ENCODE measurements around the gene COMMD1. TPM values are rescaled to one million over a fixed set of nuclear protein-coding genes. Genes with fewer than 3 reads are reported as not detected.

COMMD1 gene
- polyA plus RNA-seq, 1 experiment = 44.6 TPM

DNA sequence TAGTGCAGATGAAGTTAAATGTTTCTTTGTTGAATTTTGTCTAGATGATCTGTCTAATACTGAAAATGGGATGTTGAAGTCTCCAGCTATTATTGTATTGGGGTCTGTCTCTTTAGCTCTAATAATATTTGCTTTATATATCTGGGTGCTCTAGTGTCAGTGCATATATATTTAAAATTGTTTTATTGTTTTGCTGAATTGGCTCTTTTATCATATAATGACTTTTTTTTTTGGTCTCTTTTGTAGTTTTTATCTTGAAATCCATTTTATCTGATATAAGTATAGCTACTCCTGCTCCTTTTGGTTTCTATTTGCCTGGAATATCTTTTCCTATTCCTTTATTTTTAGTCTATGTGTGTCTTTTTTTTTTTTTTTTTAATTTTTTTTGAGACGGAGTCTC lies 79.2 kb downstream of the COMMD1 start:
- Histone ChIP-seq H3K27me3 (ENCODE audit: control insufficient read depth, insufficient read depth, low read length) (no peaks in the 10 kb centered on the region), H3K36me3 (ENCODE audit: control insufficient read depth, insufficient read depth, low read length) (no peaks in the 10 kb centered on the region), H3K4me3 (ENCODE audit: low read depth, low read length) (no peak overlapping the region)
- CTCF ChIA-PET = interaction anchor here (0.6 kb wide), 1 partner anchor 846 kb away, joined by 4 read pairs; no protein-coding TSS in a partner anchor
- POLR2A ChIA-PET = no interaction called here
- TF ChIP-seq, protein P1, sequence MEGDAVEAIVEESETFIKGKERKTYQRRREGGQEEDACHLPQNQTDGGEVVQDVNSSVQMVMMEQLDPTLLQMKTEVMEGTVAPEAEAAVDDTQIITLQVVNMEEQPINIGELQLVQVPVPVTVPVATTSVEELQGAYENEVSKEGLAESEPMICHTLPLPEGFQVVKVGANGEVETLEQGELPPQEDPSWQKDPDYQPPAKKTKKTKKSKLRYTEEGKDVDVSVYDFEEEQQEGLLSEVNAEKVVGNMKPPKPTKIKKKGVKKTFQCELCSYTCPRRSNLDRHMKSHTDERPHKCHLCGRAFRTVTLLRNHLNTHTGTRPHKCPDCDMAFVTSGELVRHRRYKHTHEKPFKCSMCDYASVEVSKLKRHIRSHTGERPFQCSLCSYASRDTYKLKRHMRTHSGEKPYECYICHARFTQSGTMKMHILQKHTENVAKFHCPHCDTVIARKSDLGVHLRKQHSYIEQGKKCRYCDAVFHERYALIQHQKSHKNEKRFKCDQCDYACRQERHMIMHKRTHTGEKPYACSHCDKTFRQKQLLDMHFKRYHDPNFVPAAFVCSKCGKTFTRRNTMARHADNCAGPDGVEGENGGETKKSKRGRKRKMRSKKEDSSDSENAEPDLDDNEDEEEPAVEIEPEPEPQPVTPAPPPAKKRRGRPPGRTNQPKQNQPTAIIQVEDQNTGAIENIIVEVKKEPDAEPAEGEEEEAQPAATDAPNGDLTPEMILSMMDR (IDR thresholded peaks at IDR 0.05; ENCODE audit: insufficient read depth, low read depth, low read length) = no peak
- no peak for DNase-seq (ENCODE audit: low read depth)

DNA sequence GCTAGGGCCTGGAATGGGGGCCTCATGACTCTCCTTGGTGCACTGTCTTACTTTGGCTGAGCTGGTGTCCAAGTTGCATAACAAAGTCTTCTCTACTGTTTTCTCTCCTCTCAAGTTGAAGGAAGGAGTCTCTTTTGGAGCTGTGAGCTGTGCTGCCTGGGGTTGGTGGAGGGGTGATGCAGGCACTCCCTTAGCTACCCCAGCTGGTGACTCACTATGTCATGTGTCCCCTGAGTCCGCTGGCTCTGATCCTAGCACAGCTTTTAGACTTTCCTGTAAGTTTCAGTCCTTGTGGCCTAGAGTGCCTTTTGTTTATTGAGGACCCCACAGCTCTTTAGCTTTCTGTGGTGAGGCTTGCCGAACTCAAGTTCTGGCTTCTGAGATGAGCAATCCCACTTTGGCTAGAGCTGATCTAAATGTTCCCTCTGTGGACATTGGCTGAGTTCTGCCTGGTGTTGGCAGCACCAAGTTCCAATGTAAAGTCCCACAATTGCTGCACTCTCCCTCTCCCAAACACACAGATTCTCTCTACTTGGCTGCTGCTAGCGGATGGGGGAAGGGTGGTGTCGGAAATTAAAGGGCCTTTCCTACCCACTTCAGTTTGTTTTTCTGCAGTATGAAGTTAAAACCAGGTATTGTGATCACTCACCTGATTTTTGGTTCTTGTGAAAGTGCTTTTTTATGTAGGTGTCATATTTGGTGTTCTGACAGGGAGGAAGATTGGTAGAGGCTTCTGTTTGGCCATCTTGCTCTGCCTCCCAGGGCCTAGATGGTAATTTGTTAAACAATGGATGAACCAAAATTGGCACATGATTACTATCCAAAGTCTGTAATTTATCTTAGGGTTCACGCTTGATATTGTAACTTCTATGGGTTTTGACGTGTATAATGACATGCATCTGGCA lies 83.2 kb downstream of the COMMD1 start:
- no peak for DNase-seq (ENCODE audit: low read depth)
- H3K36me3 ChIP-seq (ENCODE audit: control insufficient read depth, insufficient read depth, low read length) = no peaks in the 10 kb centered on the region
- no peaks in the 10 kb centered on the region for H3K27me3 ChIP-seq (ENCODE audit: control insufficient read depth, insufficient read depth, low read length)
- POLR2A ChIA-PET = no interaction called here
- H3K4me3 ChIP-seq (ENCODE audit: low read depth, low read length) = no peak overlapping the region
- TF ChIP-seq, protein P1 (IDR thresholded peaks at IDR 0.05; ENCODE audit: insufficient read depth, low read depth, low read length) = no peak
- CTCF ChIA-PET = interaction anchor here (1.3 kb wide), 1 partner anchor 90 kb away, joined by 3 read pairs; no protein-coding TSS in a partner anchor

DNA sequence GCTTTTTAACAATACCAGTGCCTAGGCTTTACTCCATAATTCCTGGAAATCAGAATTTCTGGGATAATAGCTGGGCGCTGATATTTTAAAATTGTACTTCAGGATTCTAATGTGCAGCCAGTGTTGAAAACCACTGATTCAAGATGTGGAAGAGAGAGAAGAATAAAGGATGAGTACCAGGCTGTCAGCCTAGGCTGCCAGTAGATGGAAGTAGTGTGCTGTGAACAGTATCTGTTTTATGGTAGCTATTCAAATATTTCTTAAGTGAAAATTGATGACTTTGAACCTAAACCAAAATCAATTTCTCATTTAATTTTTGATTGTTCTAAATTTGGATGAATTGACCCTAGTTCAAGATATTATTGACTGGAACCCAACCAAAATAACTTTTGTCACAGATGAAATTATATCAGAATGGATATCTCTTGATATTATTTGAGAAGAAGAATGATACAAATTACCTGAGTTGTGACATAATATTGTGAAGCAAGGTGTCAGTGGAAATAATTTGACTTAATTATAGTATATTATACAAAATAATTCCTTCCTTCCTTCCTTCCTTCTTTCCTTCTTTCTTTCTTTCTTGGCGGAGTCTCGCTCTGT lies 88.0 kb downstream of the COMMD1 start:
- CTCF ChIA-PET = interaction anchor here (0.6 to 2.4 kb wide), 12 partner anchors 11 to 821 kb away, joined by 3 to 22 read pairs (median 3); no protein-coding TSS in a partner anchor
- Histone ChIP-seq H3K4me3 (ENCODE audit: low read depth, low read length) (no peak overlapping the region), H3K27me3 (ENCODE audit: control insufficient read depth, insufficient read depth, low read length) (no peaks in the 10 kb centered on the region), H3K36me3 (ENCODE audit: control insufficient read depth, insufficient read depth, low read length) (no peaks in the 10 kb centered on the region)
- no peak for DNase-seq (ENCODE audit: low read depth)
- POLR2A ChIA-PET = interaction anchor here (0.7 kb wide), 1 partner anchor 18 kb away, joined by 3 read pairs; no protein-coding TSS in a partner anchor
- TF ChIP-seq, protein P1 (IDR thresholded peaks at IDR 0.05; ENCODE audit: insufficient read depth, low read depth, low read length) = peak; percentile 75

DNA sequence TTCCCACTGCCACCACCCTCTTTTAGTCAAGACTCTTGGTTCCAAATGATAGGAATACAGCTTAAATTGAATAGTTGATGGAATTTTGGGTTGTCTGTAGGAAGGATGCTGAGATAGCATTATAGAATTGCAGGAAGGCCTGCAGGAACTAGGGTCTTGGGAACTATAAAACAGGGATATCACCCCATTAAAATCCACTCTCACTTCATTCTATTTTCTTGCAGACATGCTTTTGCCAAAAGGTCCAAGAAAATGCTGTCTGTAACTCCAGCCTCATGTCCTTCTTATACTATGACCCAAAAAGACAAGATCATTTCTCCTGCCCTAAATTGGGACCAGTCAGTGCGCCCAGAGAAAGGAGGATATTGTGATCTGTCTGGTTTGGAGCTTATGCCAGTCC lies 89.1 kb downstream of the COMMD1 start:
- DNase-seq (ENCODE audit: low read depth) = no peak
- Histone ChIP-seq H3K36me3 (ENCODE audit: control insufficient read depth, insufficient read depth, low read length) (no peaks in the 10 kb centered on the region), H3K27me3 (ENCODE audit: control insufficient read depth, insufficient read depth, low read length) (no peaks in the 10 kb centered on the region), H3K4me3 (ENCODE audit: low read depth, low read length) (no peak overlapping the region)
- TF ChIP-seq, protein P1 (IDR thresholded peaks at IDR 0.05; ENCODE audit: insufficient read depth, low read depth, low read length) = no peak
- ChIA-PET POLR2A (no interaction called here), CTCF (interaction anchor here (0.5 to 2.4 kb wide), 6 partner anchors 9 to 419 kb away, joined by 3 to 11 read pairs (median 4); no protein-coding TSS in a partner anchor)

DNA sequence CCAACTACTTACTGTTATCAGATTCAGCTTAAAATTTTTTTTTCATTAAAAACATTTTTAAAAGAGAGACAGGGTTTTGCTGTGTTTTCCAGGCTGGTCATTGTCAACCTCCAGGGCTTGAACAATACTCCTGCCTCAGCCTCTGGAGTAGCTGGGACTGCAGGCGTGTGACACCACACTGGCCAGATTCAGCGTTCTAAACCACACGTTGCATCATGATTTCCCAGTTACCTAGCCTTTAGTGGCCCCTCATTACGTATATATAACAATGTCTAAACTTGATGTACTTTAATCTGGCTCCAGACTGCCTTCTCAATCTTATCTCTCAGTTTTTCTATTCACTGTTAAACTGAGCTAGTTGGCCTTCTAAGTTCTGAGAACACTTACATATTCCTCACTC lies 89.6 kb downstream of the COMMD1 start:
- Histone ChIP-seq H3K4me3 (ENCODE audit: low read depth, low read length) (no peak overlapping the region), H3K27me3 (ENCODE audit: control insufficient read depth, insufficient read depth, low read length) (no peaks in the 10 kb centered on the region), H3K36me3 (ENCODE audit: control insufficient read depth, insufficient read depth, low read length) (no peaks in the 10 kb centered on the region)
- DNase-seq (ENCODE audit: low read depth) = no peak
- POLR2A ChIA-PET = interaction anchor here (0.6 kb wide), 1 partner anchor 415 kb away, joined by 3 read pairs; no protein-coding TSS in a partner anchor
- TF ChIP-seq, protein P1 (IDR thresholded peaks at IDR 0.05; ENCODE audit: insufficient read depth, low read depth, low read length) = no peak
- CTCF ChIA-PET = interaction anchor here (0.5 to 2.4 kb wide), 5 partner anchors 9 to 418 kb away, joined by 3 to 11 read pairs (median 4); no protein-coding TSS in a partner anchor

Data from BJ (cell line).